ENCODE results near the gene RALGPS2.

RALGPS2 gene

GRCh38 chr1:178960482-178961240 lies 235.6 kb downstream of the RALGPS2 start:
- DNase-seq (ENCODE audit: low read depth in 2 of 2, low spot score in 1 of 2) = no peak

GRCh38 chr1:178961331-178961730 lies 236.3 kb downstream of the RALGPS2 start:
- DNase-seq (ENCODE audit: low read depth in 2 of 2, low spot score in 1 of 2) = no peak

GRCh38 chr1:178961868-178962267 lies 236.8 kb downstream of the RALGPS2 start:
- no peak for DNase-seq (ENCODE audit: low read depth in 2 of 2, low spot score in 1 of 2)

GRCh38 chr1:178962853-178963711 lies 238.0 kb downstream of the RALGPS2 start:
- DNase-seq (ENCODE audit: low read depth in 2 of 2, low spot score in 1 of 2) = no peak

GRCh38 chr1:178964469-178965330 lies 239.7 kb downstream of the RALGPS2 start:
- no peak for DNase-seq (ENCODE audit: low read depth in 2 of 2, low spot score in 1 of 2)

GRCh38 chr1:178966312-178966711 lies 241.3 kb downstream of the RALGPS2 start:
- no peak for DNase-seq (ENCODE audit: low read depth in 2 of 2, low spot score in 1 of 2)

GRCh38 chr1:178969226-178969987 lies 244.4 kb downstream of the RALGPS2 start:
- no peak for DNase-seq (ENCODE audit: low read depth in 2 of 2, low spot score in 1 of 2)

- DNase-seq (ENCODE audit: low read depth in 2 of 2, low spot score in 1 of 2) = no peak
These were observed 245.1 kb downstream of the RALGPS2 start for GRCh38 chr1:178970184-178970583.

All from stimulated activated CD8-positive, alpha-beta memory T cell treated with anti-CD3 and anti-CD28 coated beads, Interleukin-4, amount 100 ng/mL, for 1 hour (primary cell).